ENCODE data around the gene BCAM.

BCAM gene

DNA sequence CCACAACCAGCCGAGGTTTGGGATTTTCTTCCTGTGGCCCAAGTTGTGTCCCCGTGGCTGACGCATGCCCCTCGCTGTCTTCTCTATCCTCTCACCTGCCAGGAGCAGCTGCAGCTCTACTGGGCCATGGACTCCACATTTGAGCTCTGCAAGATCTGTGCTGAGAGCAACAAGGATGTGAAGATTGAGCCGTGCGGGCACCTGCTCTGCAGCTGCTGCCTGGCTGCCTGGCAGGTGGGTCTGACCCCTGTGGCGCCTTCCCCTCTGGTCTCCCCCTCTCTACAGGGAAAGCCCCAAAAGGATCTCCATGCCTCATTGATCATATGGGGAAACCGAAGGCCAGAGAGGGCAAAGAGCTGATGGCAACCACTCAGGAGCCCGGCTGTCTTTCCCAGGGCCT, 16.6 kb upstream of the BCAM start:
- Histone ChIP-seq H2AK5ac (ENCODE audit: low read length) (no peak overlapping the region), H2BK5ac (ENCODE audit: low read depth, low read length, poor library complexity) (no peak overlapping the region), H3K4me2 (ENCODE audit: low read length) (no peak overlapping the region), H3K18ac (ENCODE audit: low read length) (no peak overlapping the region), H3K4me1 (ENCODE audit: control insufficient read depth in 1 of 2, insufficient read depth in 2 of 2, low read length in 2 of 2) (peaks cover 2 to 10% of the 10 kb centered on the region in 2 experiments), H3K36me3 (ENCODE audit: control insufficient read depth in 1 of 2, insufficient read depth in 2 of 2, low read length in 2 of 2) (no peaks in the 10 kb centered on the region), H4K12ac (ENCODE audit: low read depth, low read length) (no peak overlapping the region), H3K9me3 (ENCODE audit: insufficient read depth, low read depth, low read length) (no peaks in the 10 kb centered on the region), H3K14ac (ENCODE audit: low read length) (no peak overlapping the region), H3K4me3 (ENCODE audit: low read depth, low read length) (no peak overlapping the region), H3K9ac (ENCODE audit: low read length) (no peak overlapping the region), H3K23ac (ENCODE audit: low read length) (no peak overlapping the region), H4K91ac (ENCODE audit: low read depth, low read length) (no peak overlapping the region), H2BK12ac (ENCODE audit: low read length) (no peak overlapping the region), H4K8ac (ENCODE audit: low read depth, low read length) (no peak overlapping the region), H3K79me1 (ENCODE audit: low read length) (no peaks in the 10 kb centered on the region), H3K27me3 (ENCODE audit: insufficient read depth, low read length) (no peaks in the 10 kb centered on the region), H3K27ac (ENCODE audit: low read depth, low read length) (no peak overlapping the region), H3K4ac (ENCODE audit: low read depth, low read length) (no peak overlapping the region), H3K79me2 (ENCODE audit: control insufficient read depth, insufficient read depth, low read length, poor library complexity) (no peaks in the 10 kb centered on the region), H2AFZ (ENCODE audit: insufficient read depth, low read length, poor library complexity) (no peak overlapping the region), H2BK120ac (ENCODE audit: insufficient read depth, low read length, poor library complexity) (no peak overlapping the region)
- WGBS (ENCODE audit: extremely low coverage, insufficient coverage, insufficient read length), result no CpG with 5 or more reads among the region's 9 CpGs
- DNase-seq, result no peak

DNA sequence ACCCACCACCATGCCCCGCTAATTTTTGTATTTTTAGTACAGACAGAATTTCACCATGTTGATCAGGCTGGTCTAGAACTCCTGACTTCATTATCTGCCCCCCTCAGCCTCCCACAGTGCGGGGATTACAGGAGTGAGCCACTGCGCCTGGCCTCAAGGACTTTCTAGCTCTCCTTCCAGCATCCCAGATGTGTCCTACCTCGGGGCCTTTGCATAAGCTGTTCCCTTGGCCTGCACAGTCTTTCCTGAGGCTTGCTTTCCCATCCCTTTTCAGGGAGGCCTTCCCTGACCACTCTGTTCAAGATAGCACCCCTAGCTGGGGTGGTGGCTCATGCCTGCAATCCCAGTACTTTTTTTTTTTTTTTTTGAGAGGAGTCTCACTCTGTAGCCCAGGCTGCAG, 14.3 kb upstream of the BCAM start:
- H3K4me3 ChIP-seq (ENCODE audit: low read depth, low read length), result no peak overlapping the region
- no peak overlapping the region for H3K27ac ChIP-seq (ENCODE audit: low read depth, low read length)
- no peak overlapping the region for H2AK5ac ChIP-seq (ENCODE audit: low read length)
- no CpG with 5 or more reads among the region's 4 CpGs for WGBS (ENCODE audit: extremely low coverage, insufficient coverage, insufficient read length)
- H3K4me2 ChIP-seq (ENCODE audit: low read length), result no peak overlapping the region
- H3K36me3 ChIP-seq (ENCODE audit: control insufficient read depth in 1 of 2, insufficient read depth in 2 of 2, low read length in 2 of 2), result no peaks in the 10 kb centered on the region
- H4K8ac ChIP-seq (ENCODE audit: low read depth, low read length), result no peak overlapping the region
- no peaks in the 10 kb centered on the region for H3K27me3 ChIP-seq (ENCODE audit: insufficient read depth, low read length)
- H3K4me1 ChIP-seq (ENCODE audit: control insufficient read depth in 1 of 2, insufficient read depth in 2 of 2, low read length in 2 of 2), result peaks cover 2 to 10% of the 10 kb centered on the region in 2 experiments
- H3K9ac ChIP-seq (ENCODE audit: low read length), result no peak overlapping the region
- H3K18ac ChIP-seq (ENCODE audit: low read length), result no peak overlapping the region
- H3K23ac ChIP-seq (ENCODE audit: low read length), result no peak overlapping the region
- H3K9me3 ChIP-seq (ENCODE audit: insufficient read depth, low read depth, low read length), result no peaks in the 10 kb centered on the region
- H4K91ac ChIP-seq (ENCODE audit: low read depth, low read length), result no peak overlapping the region
- H2AFZ ChIP-seq (ENCODE audit: insufficient read depth, low read length, poor library complexity), result no peak overlapping the region
- H3K4ac ChIP-seq (ENCODE audit: low read depth, low read length), result no peak overlapping the region
- H3K79me1 ChIP-seq (ENCODE audit: low read length), result no peaks in the 10 kb centered on the region
- H2BK120ac ChIP-seq (ENCODE audit: insufficient read depth, low read length, poor library complexity), result no peak overlapping the region
- H2BK12ac ChIP-seq (ENCODE audit: low read length), result no peak overlapping the region
- H2BK5ac ChIP-seq (ENCODE audit: low read depth, low read length, poor library complexity), result no peak overlapping the region
- H3K79me2 ChIP-seq (ENCODE audit: control insufficient read depth, insufficient read depth, low read length, poor library complexity), result no peaks in the 10 kb centered on the region
- H4K12ac ChIP-seq (ENCODE audit: low read depth, low read length), result no peak overlapping the region
- H3K14ac ChIP-seq (ENCODE audit: low read length), result no peak overlapping the region
- no peak for DNase-seq

DNA sequence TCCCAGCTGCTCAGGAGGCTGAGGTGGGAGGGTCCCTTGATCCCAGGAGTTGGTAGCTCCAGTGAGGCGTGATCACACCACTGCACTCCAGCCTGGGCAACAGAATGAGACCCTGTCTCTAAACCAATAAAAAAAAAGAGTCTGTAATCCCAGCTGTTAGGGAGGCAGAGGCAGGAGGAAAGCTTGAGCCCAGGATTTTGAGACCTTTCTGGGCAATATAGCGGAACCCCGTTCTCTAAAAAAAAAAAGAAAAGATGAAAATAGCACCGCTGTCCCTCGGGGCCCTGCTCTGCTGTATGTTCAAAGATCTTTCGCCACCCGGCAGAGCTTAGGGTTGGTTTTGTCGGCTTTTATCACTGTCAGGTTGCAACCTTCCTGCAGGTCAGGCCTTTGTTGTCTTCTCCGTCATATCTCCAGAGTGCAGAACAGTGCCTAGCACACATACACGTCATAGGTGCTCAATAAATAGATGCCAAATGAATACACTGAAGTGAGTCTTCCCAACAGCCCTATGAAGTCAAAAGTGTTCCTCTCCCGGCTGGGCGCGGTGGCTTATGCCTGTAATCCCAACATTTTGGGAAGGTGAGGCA, 13.4 kb upstream of the BCAM start:
- Histone ChIP-seq H2BK12ac (ENCODE audit: low read length) (no peak overlapping the region), H3K27ac (ENCODE audit: low read depth, low read length) (no peak overlapping the region), H3K4me3 (ENCODE audit: low read depth, low read length) (no peak overlapping the region), H2BK120ac (ENCODE audit: insufficient read depth, low read length, poor library complexity) (no peak overlapping the region), H3K9ac (ENCODE audit: low read length) (no peak overlapping the region), H3K14ac (ENCODE audit: low read length) (no peak overlapping the region), H2AFZ (ENCODE audit: insufficient read depth, low read length, poor library complexity) (no peak overlapping the region), H3K4ac (ENCODE audit: low read depth, low read length) (no peak overlapping the region), H3K9me3 (ENCODE audit: insufficient read depth, low read depth, low read length) (no peaks in the 10 kb centered on the region), H3K79me1 (ENCODE audit: low read length) (no peaks in the 10 kb centered on the region), H3K36me3 (ENCODE audit: control insufficient read depth in 1 of 2, insufficient read depth in 2 of 2, low read length in 2 of 2) (no peaks in the 10 kb centered on the region), H3K4me2 (ENCODE audit: low read length) (no peak overlapping the region), H3K4me1 (ENCODE audit: control insufficient read depth in 1 of 2, insufficient read depth in 2 of 2, low read length in 2 of 2) (peaks cover 4 to 10% of the 10 kb centered on the region in 2 experiments), H3K23ac (ENCODE audit: low read length) (no peak overlapping the region), H2BK5ac (ENCODE audit: low read depth, low read length, poor library complexity) (no peak overlapping the region), H4K91ac (ENCODE audit: low read depth, low read length) (no peak overlapping the region), H3K79me2 (ENCODE audit: control insufficient read depth, insufficient read depth, low read length, poor library complexity) (no peaks in the 10 kb centered on the region), H4K12ac (ENCODE audit: low read depth, low read length) (no peak overlapping the region), H2AK5ac (ENCODE audit: low read length) (no peak overlapping the region), H3K18ac (ENCODE audit: low read length) (no peak overlapping the region), H3K27me3 (ENCODE audit: insufficient read depth, low read length) (no peaks in the 10 kb centered on the region), H4K8ac (ENCODE audit: low read depth, low read length) (no peak overlapping the region)
- DNase-seq, result no peak
- no CpG with 5 or more reads among the region's 13 CpGs for WGBS (ENCODE audit: extremely low coverage, insufficient coverage, insufficient read length)

DNA sequence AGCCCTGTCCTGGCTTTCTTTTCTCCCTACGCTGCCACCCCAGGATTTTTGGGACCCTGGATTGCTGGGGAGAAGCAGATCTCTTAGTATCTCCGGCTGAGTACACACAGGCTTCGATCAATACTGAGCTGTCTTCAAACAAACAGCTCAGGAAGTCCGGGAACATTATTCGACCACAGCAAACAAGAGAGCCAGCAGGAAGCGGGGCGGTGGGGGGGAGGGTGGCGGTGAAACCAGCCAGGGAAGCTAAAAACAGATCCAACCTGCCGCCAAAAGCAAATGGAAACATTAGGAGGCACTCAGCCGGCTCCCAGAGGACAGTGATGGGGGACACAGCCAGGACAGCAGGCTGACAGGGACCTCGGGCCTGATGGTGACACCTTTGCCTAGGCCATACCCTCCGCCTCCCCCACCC, 12.2 kb upstream of the BCAM start:
- H4K8ac ChIP-seq (ENCODE audit: low read depth, low read length), result peak overlapping the region; percentile 82
- no peak overlapping the region for H2AK5ac ChIP-seq (ENCODE audit: low read length)
- no peaks in the 10 kb centered on the region for H3K27me3 ChIP-seq (ENCODE audit: insufficient read depth, low read length)
- peak overlapping the region; percentile 29 for H3K27ac ChIP-seq (ENCODE audit: low read depth, low read length)
- H2BK120ac ChIP-seq (ENCODE audit: insufficient read depth, low read length, poor library complexity), result peak overlapping the region; percentile 27
- no peak overlapping the region for H3K23ac ChIP-seq (ENCODE audit: low read length)
- H4K91ac ChIP-seq (ENCODE audit: low read depth, low read length), result peak overlapping the region; percentile 38
- H2BK12ac ChIP-seq (ENCODE audit: low read length), result peak overlapping the region; percentile 68
- no peak overlapping the region for H4K12ac ChIP-seq (ENCODE audit: low read depth, low read length)
- no peak overlapping the region for H2AFZ ChIP-seq (ENCODE audit: insufficient read depth, low read length, poor library complexity)
- no peaks in the 10 kb centered on the region for H3K9me3 ChIP-seq (ENCODE audit: insufficient read depth, low read depth, low read length)
- no peak overlapping the region for H3K4ac ChIP-seq (ENCODE audit: low read depth, low read length)
- WGBS (ENCODE audit: extremely low coverage, insufficient coverage, insufficient read length), result no CpG with 5 or more reads among the region's 12 CpGs
- peaks cover 4 to 10% of the 10 kb centered on the region in 2 experiments for H3K4me1 ChIP-seq (ENCODE audit: control insufficient read depth in 1 of 2, insufficient read depth in 2 of 2, low read length in 2 of 2)
- no peak overlapping the region for H3K14ac ChIP-seq (ENCODE audit: low read length)
- H2BK5ac ChIP-seq (ENCODE audit: low read depth, low read length, poor library complexity), result no peak overlapping the region
- H3K79me1 ChIP-seq (ENCODE audit: low read length), result no peaks in the 10 kb centered on the region
- H3K79me2 ChIP-seq (ENCODE audit: control insufficient read depth, insufficient read depth, low read length, poor library complexity), result no peaks in the 10 kb centered on the region
- no peak for DNase-seq
- H3K18ac ChIP-seq (ENCODE audit: low read length), result no peak overlapping the region
- H3K4me2 ChIP-seq (ENCODE audit: low read length), result peak overlapping the region; percentile 22
- no peak overlapping the region for H3K4me3 ChIP-seq (ENCODE audit: low read depth, low read length)
- H3K9ac ChIP-seq (ENCODE audit: low read length), result no peak overlapping the region
- H3K36me3 ChIP-seq (ENCODE audit: control insufficient read depth in 1 of 2, insufficient read depth in 2 of 2, low read length in 2 of 2), result no peaks in the 10 kb centered on the region
